OCI-LY7 (cell line): ENCODE data around the gene KPNA1.

Experiments used
- CTCF ChIP-seq: fragments of 200-600 bp; sonication (generic); conservative IDR thresholded peaks from 2 replicates; pipeline ENCODE4 v1.5.1; 2014; ENCODE audit warnings: mild to moderate bottlenecking, antibody characterized with exemption, low read length, moderate library complexity, mixed read lengths
- EZH2phosphoT487 ChIP-seq: fragments of 200-600 bp; sonication (generic); IDR thresholded peaks from 2 replicates; pipeline ENCODE4 v1.6.1; 2018; ENCODE audit warnings: low read depth, borderline replicate concordance, mild to moderate bottlenecking, mixed run types, antibody characterized with exemption, low read length, moderate library complexity, mixed read lengths

DNA sequence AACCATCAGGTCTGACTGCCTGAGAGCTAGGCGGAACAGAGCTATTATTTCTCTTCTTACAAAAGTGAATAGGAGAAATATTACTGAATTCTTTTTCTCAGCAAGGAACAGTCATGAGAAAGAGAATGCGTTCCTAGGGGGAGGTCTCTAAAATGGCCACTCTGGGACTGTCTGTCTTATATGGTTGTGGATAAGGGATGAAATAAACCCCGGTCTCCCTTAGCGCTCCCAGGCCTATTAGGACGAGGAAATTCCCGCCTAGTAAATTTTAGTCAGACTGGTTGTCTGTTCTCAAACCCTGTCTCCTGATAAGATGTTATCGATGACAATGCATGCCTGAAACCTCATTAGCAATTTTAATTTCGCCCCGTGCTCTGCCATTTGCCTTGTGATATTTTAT, 78.8 kb downstream of the KPNA1 start:
- TF ChIP-seq CTCF (no peak), EZH2phosphoT487 (no peak)
